PC-9 (cell line): ENCODE data around the gene ATP7A.

ENCODE experiments used
- CTCF ChIP-seq: fragments of 200-600 bp; sonication (generic); conservative IDR thresholded peaks from 2 replicates; pipeline ENCODE4 v1.6.1; 2017; ENCODE audit warnings: mixed run types, antibody characterized with exemption, mild to moderate bottlenecking, moderate library complexity
- EZH2 ChIP-seq: fragments of 200-600 bp; sonication (generic); IDR thresholded peaks from 2 replicates; pipeline ENCODE4 v1.8.0; 2017; ENCODE audit warnings: antibody characterized with exemption, low read depth

- TF ChIP-seq CTCF = no peak
- TF ChIP-seq EZH2 = no peak
These were observed 67.0 kb downstream of the ATP7A start for GRCh38 chrX:77977518-77977917.
